GM18858 (cell line): Measurements from ENCODE around the gene ARAP3.
A peak's percentile ranks its signal among the peaks of the same experiment; 100 is the strongest.

Experiments used
- ATAC-seq: cut with Tn5 transposase; IDR thresholded peaks from one replicate; pipeline ENCODE4 v1.9.1; 2021; ENCODE audit not compliant: unreplicated experiment

ARAP3 gene

GRCh38 chr5:141672841-141673813 is 8.9 kb downstream of the ARAP3 start:
- no peak for ATAC-seq

GRCh38 chr5:141672071-141672840 is 9.8 kb downstream of the ARAP3 start:
- no peak for ATAC-seq

- no peak for ATAC-seq
These were observed 12.5 kb downstream of the ARAP3 start for GRCh38 chr5:141669520-141669919.

- no peak for ATAC-seq
These were observed 13.3 kb downstream of the ARAP3 start for GRCh38 chr5:141668601-141669265.

- ATAC-seq = no peak
These were observed 15.8 kb downstream of the ARAP3 start for GRCh38 chr5:141665995-141666940.

GRCh38 chr5:141664733-141665461 is 17.1 kb downstream of the ARAP3 start:
- peak; percentile 95 for ATAC-seq

- no peak for ATAC-seq
These were observed 18.5 kb downstream of the ARAP3 start for GRCh38 chr5:141663506-141663905.

GRCh38 chr5:141662028-141662427 is 20.0 kb downstream of the ARAP3 start:
- no peak for ATAC-seq

GRCh38 chr5:141657937-141658545 is 24.0 kb downstream of the ARAP3 start:
- peak; percentile 64 for ATAC-seq

- ATAC-seq = no peak
These were observed 24.6 kb downstream of the ARAP3 start for GRCh38 chr5:141657404-141657803.

GRCh38 chr5:141656396-141656795 is 25.6 kb downstream of the ARAP3 start:
- ATAC-seq = no peak

- ATAC-seq = no peak
These were observed 27.0 kb downstream of the ARAP3 start for GRCh38 chr5:141655020-141655419.

- no peak for ATAC-seq
These were observed 27.7 kb downstream of the ARAP3 start for GRCh38 chr5:141654298-141654697.

- no peak for ATAC-seq
These were observed 30.3 kb downstream of the ARAP3 start for GRCh38 chr5:141651728-141652105.

- peak; percentile 78 for ATAC-seq
These were observed 30.9 kb downstream of the ARAP3 start, which contains the start of gene FCHSD1 for GRCh38 chr5:141650851-141651727. FCHSD1 (minus strand) TSS chr5:141651418; CDS start chr5:141651368, 50 bp downstream.

- ATAC-seq = no peak
These were observed 32.1 kb downstream of the ARAP3 start for GRCh38 chr5:141649972-141650371.

GRCh38 chr5:141649056-141649688 is 32.9 kb downstream of the ARAP3 start:
- ATAC-seq = no peak

GRCh38 chr5:141647851-141648250 is 34.2 kb downstream of the ARAP3 start:
- ATAC-seq = no peak
